HEK293 (cell line): ENCODE results near the gene ASIC3.

ENCODE experiments used
- BCL11A ChIP-seq: fragments of 450-650 bp; formaldehyde crosslinking; IDR thresholded peaks from 2 replicates; pipeline ENCODE4 v1.5.1; 2016; ENCODE audit warnings: low read depth, missing biosample characterization, missing genetic modification characterization
- CTCF ChIP-seq: fragments of 450-650 bp; formaldehyde crosslinking; IDR thresholded peaks from 2 replicates; pipeline ENCODE4 v1.5.1; 2016; ENCODE audit warnings: missing biosample characterization, missing genetic modification characterization
- MYNN ChIP-seq: fragments of 450-650 bp; formaldehyde crosslinking; IDR thresholded peaks from 2 replicates; pipeline ENCODE4 v1.5.1; 2016; ENCODE audit warnings: missing biosample characterization, missing genetic modification characterization, borderline replicate concordance
- REST ChIP-seq: fragments of 450-650 bp; formaldehyde crosslinking; IDR thresholded peaks from 2 replicates; pipeline ENCODE4 v1.5.1; 2016; ENCODE audit warnings: missing biosample characterization, missing genetic modification characterization
- YY1 ChIP-seq: fragments of 450-650 bp; formaldehyde crosslinking; IDR thresholded peaks from 2 replicates; pipeline ENCODE4 v1.5.1; 2018; ENCODE audit warnings: missing biosample characterization, missing genetic modification characterization
- ZEB2 ChIP-seq: fragments of 450-650 bp; formaldehyde crosslinking; IDR thresholded peaks from 2 replicates; pipeline ENCODE4 v1.5.1; 2016; ENCODE audit warnings: missing biosample characterization, missing genetic modification characterization
- ZNF169 ChIP-seq: fragments of 450-650 bp; formaldehyde crosslinking; IDR thresholded peaks from 2 replicates; pipeline ENCODE4 v1.5.1; 2016; ENCODE audit warnings: missing biosample characterization, missing genetic modification characterization
- ZNF211 ChIP-seq: fragments of 450-650 bp; formaldehyde crosslinking; IDR thresholded peaks from 2 replicates; pipeline ENCODE4 v1.5.1; 2016; ENCODE audit warnings: low read depth, missing biosample characterization, missing genetic modification characterization
- ZNF510 ChIP-seq: fragments of 450-650 bp; formaldehyde crosslinking; IDR thresholded peaks from 2 replicates; pipeline ENCODE4 v1.5.1; 2018; ENCODE audit warnings: mild to moderate bottlenecking, missing genetic modification characterization, missing biosample characterization; ENCODE audit not compliant: insufficient replicate concordance

- TF ChIP-seq YY1 (tag by site-specific recombination) (no peak), ZNF169 (tag by site-specific recombination) (no peak), ZNF211 (tag by site-specific recombination) (no peak), ZNF510 (tag by site-specific recombination) (no peak), REST (tag by site-specific recombination) (no peak), CTCF (tag by site-specific recombination) (no peak), ZEB2 (tag by site-specific recombination) (no peak), MYNN (tag by site-specific recombination) (no peak), BCL11A (tag by site-specific recombination) (no peak)
Measured at GRCh38 chr7:151035026-151035717, 13.2 kb upstream of the ASIC3 start.
